ENCODE results near the gene IGSF8. TPM values are rescaled to one million over a fixed set of nuclear protein-coding genes. Genes with fewer than 3 reads are reported as not detected.
A peak's percentile ranks its signal among the peaks of the same experiment; 100 is the strongest.

Gene IGSF8
- polyA plus RNA-seq, 2 of the 4 experiments (the other 2 are of a cell fraction) = 7.3 to 7.8 TPM

DNA sequence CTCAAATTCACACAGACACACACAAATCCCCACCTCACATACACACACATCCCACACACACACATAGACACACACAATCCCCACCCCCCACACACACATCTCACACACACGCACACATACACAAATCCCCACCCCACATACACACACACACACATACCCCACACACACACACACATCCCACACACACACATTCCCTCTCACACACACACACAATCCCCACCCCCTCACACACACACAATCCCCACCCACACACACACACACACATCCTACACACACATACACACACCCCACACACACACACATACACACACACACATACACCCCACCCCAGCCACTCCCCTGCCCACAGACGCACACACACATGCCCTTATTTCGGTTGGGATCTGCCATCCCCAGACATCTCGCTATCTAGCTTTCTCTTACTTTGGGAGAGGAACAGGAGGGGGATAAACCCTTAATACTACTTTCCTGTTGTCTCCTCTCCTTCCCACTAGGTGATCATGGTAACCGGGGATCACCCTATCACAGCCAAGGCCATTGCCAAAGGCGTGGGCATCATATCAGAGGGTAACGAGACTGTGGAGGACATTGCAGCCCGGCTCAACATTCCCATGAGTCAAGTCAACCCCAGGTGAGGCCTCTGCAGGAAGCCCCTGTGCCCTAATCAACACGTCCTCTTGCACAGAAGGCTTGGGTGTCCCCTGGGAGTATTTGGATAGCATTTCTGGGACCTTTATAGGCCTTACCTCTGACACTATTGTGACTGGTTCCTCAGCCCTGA, 35.8 kb upstream of the IGSF8 start:
- ChIA-PET POLR2A (no interaction called here), CTCF (interaction anchor here (0.5 kb wide), 1 partner anchor 283 kb away, joined by 3 read pairs; no protein-coding TSS in a partner anchor)
- no peaks in the 10 kb centered on the region for H3K9me3 ChIP-seq
- no peak overlapping the region for H3K27ac ChIP-seq
- no peak for FAIRE-seq
- H3K4me3 ChIP-seq = no peak overlapping the region
- TF ChIP-seq MYC (IDR thresholded peaks at IDR 0.05; ENCODE audit: borderline replicate concordance, low read length) (no peak), HDAC2 (IDR thresholded peaks at IDR 0.05) (no peak), CHD2 (IDR thresholded peaks at IDR 0.05; ENCODE audit: low read length, partially characterized antibody) (no peak), GATA3 (IDR thresholded peaks at IDR 0.05; ENCODE audit: borderline replicate concordance) (no peak)
- H3K4me2 ChIP-seq = no peak overlapping the region
- 70% methylated on average over 9 of the region's 9 CpGs for WGBS (ENCODE audit: missing lambda C conversion rate)
- ATAC-seq = no peak
- no peak for DNase-seq (ENCODE audit: low read depth in 1 of 2, low spot score in 1 of 2)
- peaks cover 15% of the 10 kb centered on the region; the same call in 2 of the 3 replicates for H3K4me1 ChIP-seq

DNA sequence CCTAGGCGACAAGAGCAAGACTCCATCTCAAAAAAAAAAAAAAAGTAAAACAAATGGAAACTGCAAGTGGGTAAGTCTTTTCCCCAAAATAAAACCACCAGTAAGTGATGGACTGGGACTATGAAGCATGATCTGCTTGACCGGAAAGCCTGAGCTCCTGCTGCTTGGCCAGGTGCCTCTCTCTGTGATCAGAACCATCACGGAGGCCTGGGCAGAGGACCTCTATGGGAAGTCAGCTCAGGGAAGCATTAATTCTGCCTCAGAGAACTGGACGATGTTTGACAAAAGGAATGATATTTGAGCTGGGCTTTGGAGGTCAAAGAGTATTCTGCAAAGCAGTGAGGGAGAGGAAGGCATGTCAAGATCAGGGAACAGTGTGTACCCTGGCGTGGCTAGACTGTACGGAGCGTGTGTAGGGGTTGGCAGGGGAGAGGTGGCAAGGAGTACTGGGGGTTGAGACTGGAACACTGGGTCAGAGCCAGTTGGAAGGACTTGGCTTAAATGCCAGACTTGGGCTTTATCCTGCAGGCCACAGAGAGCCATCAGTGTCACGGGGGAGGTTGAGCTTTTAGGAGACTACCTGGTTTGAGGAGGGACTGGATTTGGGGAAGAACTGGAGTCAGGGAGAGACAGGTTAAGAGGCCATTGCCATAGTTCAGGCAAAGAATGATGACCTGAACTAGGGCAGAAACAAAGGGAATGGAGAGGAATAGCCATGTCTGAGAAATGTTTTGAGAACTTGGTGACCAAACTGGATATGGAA, 33.6 kb upstream of the IGSF8 start:
- H3K27ac ChIP-seq = peak overlapping the region in 1 of 2 experiments; percentile 60; a peak in 2 of 6 replicates
- H3K4me2 ChIP-seq = no peak overlapping the region
- H3K9me3 ChIP-seq = no peaks in the 10 kb centered on the region
- ATAC-seq (no peak), FAIRE-seq (no peak), DNase-seq (ENCODE audit: low read depth in 1 of 2, low spot score in 1 of 2) (no peak)
- 69% methylated on average over 8 of the region's 8 CpGs for WGBS (ENCODE audit: missing lambda C conversion rate)
- TF ChIP-seq MAZ (IDR thresholded peaks at IDR 0.05; ENCODE audit: borderline replicate concordance, low read depth, low read length) = no peak
- no peak for TF ChIP-seq GATA3 (IDR thresholded peaks at IDR 0.05; ENCODE audit: borderline replicate concordance)
- TF ChIP-seq, protein P1, sequence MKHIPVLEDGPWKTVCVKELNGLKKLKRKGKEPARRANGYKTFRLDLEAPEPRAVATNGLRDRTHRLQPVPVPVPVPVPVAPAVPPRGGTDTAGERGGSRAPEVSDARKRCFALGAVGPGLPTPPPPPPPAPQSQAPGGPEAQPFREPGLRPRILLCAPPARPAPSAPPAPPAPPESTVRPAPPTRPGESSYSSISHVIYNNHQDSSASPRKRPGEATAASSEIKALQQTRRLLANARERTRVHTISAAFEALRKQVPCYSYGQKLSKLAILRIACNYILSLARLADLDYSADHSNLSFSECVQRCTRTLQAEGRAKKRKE (CRISPR knock-in tag; IDR thresholded peaks at IDR 0.05; ENCODE audit: low read depth) = no peak
- TF ChIP-seq KDM1A (IDR thresholded peaks at IDR 0.05; ENCODE audit: low read depth) = no peak
- TF ChIP-seq, protein P2, sequence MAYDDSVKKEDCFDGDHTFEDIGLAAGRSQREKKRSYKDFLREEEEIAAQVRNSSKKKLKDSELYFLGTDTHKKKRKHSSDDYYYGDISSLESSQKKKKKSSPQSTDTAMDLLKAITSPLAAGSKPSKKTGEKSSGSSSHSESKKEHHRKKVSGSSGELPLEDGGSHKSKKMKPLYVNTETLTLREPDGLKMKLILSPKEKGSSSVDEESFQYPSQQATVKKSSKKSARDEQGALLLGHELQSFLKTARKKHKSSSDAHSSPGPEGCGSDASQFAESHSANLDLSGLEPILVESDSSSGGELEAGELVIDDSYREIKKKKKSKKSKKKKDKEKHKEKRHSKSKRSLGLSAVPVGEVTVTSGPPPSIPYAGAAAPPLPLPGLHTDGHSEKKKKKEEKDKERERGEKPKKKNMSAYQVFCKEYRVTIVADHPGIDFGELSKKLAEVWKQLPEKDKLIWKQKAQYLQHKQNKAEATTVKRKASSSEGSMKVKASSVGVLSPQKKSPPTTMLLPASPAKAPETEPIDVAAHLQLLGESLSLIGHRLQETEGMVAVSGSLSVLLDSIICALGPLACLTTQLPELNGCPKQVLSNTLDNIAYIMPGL (CRISPR knock-in tag; IDR thresholded peaks at IDR 0.05; ENCODE audit: borderline replicate concordance) = no peak
- no peak for TF ChIP-seq EHMT2 (IDR thresholded peaks at IDR 0.05; ENCODE audit: low read depth)
- no peak for TF ChIP-seq HDAC2 (IDR thresholded peaks at IDR 0.05)
- peaks cover 33% of the 10 kb centered on the region for H3K4me1 ChIP-seq
- CTCF ChIA-PET = interaction anchor here (0.6 to 23.7 kb wide), 6 partner anchors 10 to 120 kb away, joined by 3 to 222 read pairs (median 3); no protein-coding TSS in a partner anchor
- no peak overlapping the region for H3K4me3 ChIP-seq
- POLR2A ChIA-PET = no interaction called here

DNA sequence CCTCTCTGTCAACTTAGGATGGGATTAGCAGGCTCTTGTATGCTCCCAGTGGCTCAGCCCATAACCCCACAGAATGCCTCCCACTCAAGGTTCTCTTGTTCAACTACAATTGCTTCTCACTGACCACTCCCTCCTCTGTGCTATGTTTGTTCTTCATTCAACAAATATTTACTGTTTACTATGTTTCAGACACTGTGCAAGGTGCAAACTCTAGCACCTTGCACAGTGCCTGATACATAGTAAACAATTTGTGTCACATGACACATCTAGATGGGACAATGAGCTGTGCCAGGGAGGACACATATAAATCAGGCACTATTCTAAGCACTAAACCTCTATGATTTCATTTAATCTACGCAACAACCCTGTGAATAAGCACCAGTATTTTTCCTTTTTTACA, 32.5 kb upstream of the IGSF8 start:
- ATAC-seq = peak in 1 of 2 experiments; percentile 42; a peak in 3 of 6 replicates
- ChIA-PET POLR2A (no interaction called here), CTCF (interaction anchor here (0.6 to 23.7 kb wide), 7 partner anchors 9 to 121 kb away, joined by 3 to 222 read pairs (median 4); no protein-coding TSS in a partner anchor)

More for the DNA sequence above, 32.5 kb upstream of the IGSF8 start:
- H3K9me3 ChIP-seq = no peaks in the 10 kb centered on the region
- TF ChIP-seq CHD4 (IDR thresholded peaks at IDR 0.05; ENCODE audit: borderline replicate concordance) (no peak), JUN (IDR thresholded peaks at IDR 0.05) (no peak), ZC3H11A (IDR thresholded peaks at IDR 0.05) (no peak), ZSCAN20 (CRISPR knock-in tag; IDR thresholded peaks at IDR 0.05) (no peak)
- TF ChIP-seq, protein P2 (CRISPR knock-in tag; IDR thresholded peaks at IDR 0.05; ENCODE audit: borderline replicate concordance) = no peak
- peak overlapping the region; percentile 60 to 85; a peak in 3 of 6 replicates for H3K27ac ChIP-seq
- WGBS (ENCODE audit: missing lambda C conversion rate) = 74% methylated on average over 1 of the region's 1 CpG
- FAIRE-seq = no peak
- peaks cover 37% of the 10 kb centered on the region for H3K4me1 ChIP-seq
- DNase-seq (ENCODE audit: low read depth in 1 of 2, low spot score in 1 of 2) = peak in 1 of 2 experiments; percentile 27
- H3K4me2 ChIP-seq = peak overlapping the region; percentile 46; the same call in 2 of the 3 replicates
- H3K4me3 ChIP-seq = no peak overlapping the region

Measured in A549 (cell line).